Breast epithelium (tissue), 4 donors: ENCODE data around the gene AMPD2. TPM values are rescaled to one million over a fixed set of nuclear protein-coding genes. Genes with fewer than 3 reads are reported as not detected.
"Not testable (repeated sequence)": the region's sequence is repeated elsewhere in the genome, so short reads cannot be mapped to it uniquely, and the experiment has no call there.

Source experiments
- DNase-seq, 2 donors: peaks; one replicate each; pipeline ENCODE4 v3.0.0-alpha.2; 2019; ENCODE audit warnings: low spot score in 2 of 2
- H3K27ac ChIP-seq, 2 donors: fragments of 200-600 bp; sonication (generic) in 1 of 2; one replicate each; pipeline ENCODE4 v1.5.1; 2016 to 2019; ENCODE audit warnings: mild to moderate bottlenecking in 1 of 2
- H3K27me3 ChIP-seq, 2 donors: fragments of 200-600 bp; sonication (generic) in 1 of 2; one replicate each; pipeline versions ENCODE4 v1.5.1 to v1.6.0; 2017 to 2019; ENCODE audit warnings: control low read depth in 1 of 2, mild to moderate bottlenecking in 1 of 2
- H3K36me3 ChIP-seq: fragments of 200-600 bp; one replicate; pipeline ENCODE4 v1.5.1; 2019
- H3K4me1 ChIP-seq, 2 donors: fragments of 200-600 bp; sonication (generic); one replicate each; pipeline ENCODE4 v1.5.1; 2016 to 2019; ENCODE audit warnings: control low read depth in 1 of 2
- H3K4me3 ChIP-seq, 3 donors: fragments of 200-600 bp; sonication (generic); 1 replicate in 2 of 3; 2 replicates in 1 of 3; pipeline ENCODE4 v1.5.1; 2016 to 2019; ENCODE audit warnings: mild to moderate bottlenecking in 3 of 3, moderate library complexity in 2 of 3
- H3K9me3 ChIP-seq, 2 donors: fragments of 200-600 bp; sonication (generic) in 1 of 2; one replicate each; pipeline ENCODE4 v1.5.1; 2016 to 2019; ENCODE audit warnings: control low read depth in 1 of 2
- CTCF ChIP-seq, 3 donors: fragments of 450-650 bp; IDR thresholded peaks; one replicate each; pipeline ENCODE4 v1.5.1; 2016 to 2017; ENCODE audit warnings: antibody characterized with exemption in 3 of 3, mild to moderate bottlenecking in 3 of 3, moderate library complexity in 3 of 3
- POLR2A ChIP-seq: fragments of 450-650 bp; IDR thresholded peaks from one replicate; pipeline ENCODE4 v1.6.1; 2016; ENCODE audit warnings: antibody characterized with exemption, mild to moderate bottlenecking, moderate library complexity
- POLR2AphosphoS5 ChIP-seq, 3 donors: sonication (generic); formaldehyde crosslinking; IDR thresholded peaks; one replicate each; pipeline ENCODE4 v1.6.1; 2017; ENCODE audit warnings: antibody characterized with exemption in 3 of 3
- intact Hi-C: fragments of 100-400 bp; cut with DNase I; formaldehyde crosslinking; loops from one replicate; pipeline ENCODE4 v1.15.1; 2023; ENCODE audit warnings: low total_unique reads
- total RNA-seq, 3 donors: library from RNA; depleted of rRNA; stranded (reverse); fragments of >200 nt; gene quantifications; one replicate each; pipeline ENCODE4 v1.1.0, GENCODE V29; 2016

Gene AMPD2
- total RNA-seq, 3 donors from 2014 or later = 21.3 to 68.2 (median 47.4) TPM

- Histone ChIP-seq H3K27ac (no peak overlapping the region), H3K27me3 (no peaks in the 10 kb centered on the region), H3K36me3 (no peaks in the 10 kb centered on the region), H3K4me1 (no peaks in the 10 kb centered on the region), H3K9me3 (no peaks in the 10 kb centered on the region), H3K4me3 (no peak overlapping the region)
- no peak for TF ChIP-seq CTCF (IDR thresholded peaks at IDR 0.05)
- no peak for TF ChIP-seq POLR2AphosphoS5 (IDR thresholded peaks at IDR 0.05)
- TF ChIP-seq POLR2A = no peak
- intact Hi-C loops = no loop called here
- DNase-seq = no peak
Measured at GRCh38 chr1:109661391-109661790, 41.8 kb downstream of the AMPD2 start.

GRCh38 chr1:109664671-109665070, 45.0 kb downstream of the AMPD2 start:
- no peaks in the 10 kb centered on the region for H3K9me3 ChIP-seq
- no peak overlapping the region for H3K4me3 ChIP-seq
- intact Hi-C loops = no loop called here
- no peaks in the 10 kb centered on the region for H3K4me1 ChIP-seq
- no peak for TF ChIP-seq POLR2A
- no peak for TF ChIP-seq CTCF (IDR thresholded peaks at IDR 0.05)
- no peak for TF ChIP-seq POLR2AphosphoS5 (IDR thresholded peaks at IDR 0.05)
- no peak overlapping the region for H3K27ac ChIP-seq
- DNase-seq = no peak
- no peaks in the 10 kb centered on the region for H3K27me3 ChIP-seq
- no peaks in the 10 kb centered on the region for H3K36me3 ChIP-seq

- no peak for TF ChIP-seq CTCF (IDR thresholded peaks at IDR 0.05)
- no peak for TF ChIP-seq POLR2A
- no peak for TF ChIP-seq POLR2AphosphoS5 (IDR thresholded peaks at IDR 0.05)
- no peaks in the 10 kb centered on the region for H3K9me3 ChIP-seq
- H3K36me3 ChIP-seq = no peaks in the 10 kb centered on the region
- intact Hi-C loops = no loop called here
- DNase-seq = peak; percentile 85 to 91
- no peaks in the 10 kb centered on the region for H3K4me1 ChIP-seq
- H3K27ac ChIP-seq = peak within 1 kb of the TSS; percentile 13 to 22
- no peaks in the 10 kb centered on the region for H3K27me3 ChIP-seq
- H3K4me3 ChIP-seq = peak within 1 kb of the TSS; percentile 50 to 71 (median 63)
Measured at GRCh38 chr1:109667452-109668122, 48.0 kb downstream of the AMPD2 start, which contains the start of gene GSTM2. Gene GSTM2 (plus strand): TSS chr1:109668057. CDS start chr1:109668116, 59 bp downstream.

GRCh38 chr1:109668123-109668775, 48.6 kb downstream of the AMPD2 start:
- no peaks in the 10 kb centered on the region for H3K36me3 ChIP-seq
- H3K27ac ChIP-seq = peak overlapping the region; percentile 13
- TF ChIP-seq POLR2A (no peak), CTCF (IDR thresholded peaks at IDR 0.05) (no peak), POLR2AphosphoS5 (IDR thresholded peaks at IDR 0.05) (no peak)
- intact Hi-C loops = no loop called here
- peak overlapping the region; percentile 50 to 71 (median 63) for H3K4me3 ChIP-seq
- no peaks in the 10 kb centered on the region for H3K27me3 ChIP-seq
- H3K4me1 ChIP-seq = no peaks in the 10 kb centered on the region
- no peaks in the 10 kb centered on the region for H3K9me3 ChIP-seq
- DNase-seq = no peak

- intact Hi-C loops = no loop called here
- H3K27ac ChIP-seq = no peak overlapping the region
- no peak overlapping the region for H3K4me3 ChIP-seq
- TF ChIP-seq POLR2AphosphoS5 (IDR thresholded peaks at IDR 0.05) (no peak), POLR2A (no peak), CTCF (IDR thresholded peaks at IDR 0.05) (no peak)
- H3K4me1 ChIP-seq = no peaks in the 10 kb centered on the region
- H3K9me3 ChIP-seq = no peaks in the 10 kb centered on the region
- H3K36me3 ChIP-seq = no peaks in the 10 kb centered on the region
- no peak for DNase-seq
- no peaks in the 10 kb centered on the region for H3K27me3 ChIP-seq
Measured at GRCh38 chr1:109669246-109669948, 49.8 kb downstream of the AMPD2 start.

DNA sequence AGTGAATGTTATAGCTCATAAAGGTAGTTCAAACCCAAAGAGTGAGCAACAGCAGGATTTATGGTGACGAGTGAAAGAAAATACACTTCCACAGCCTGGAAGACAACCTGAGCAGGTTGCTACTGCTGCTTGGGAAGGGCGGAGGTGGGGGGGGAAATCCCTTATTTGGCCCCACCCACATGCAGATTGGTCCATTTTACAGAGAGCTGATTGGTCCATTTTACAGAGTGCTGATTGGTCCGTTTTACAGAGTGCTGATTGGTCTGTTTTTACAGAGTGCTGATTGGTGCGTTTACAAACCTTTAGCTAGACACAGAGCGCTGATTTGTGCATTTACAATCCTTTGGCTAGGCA, 50.3 kb downstream of the AMPD2 start:
- H3K27me3 ChIP-seq, intact Hi-C loops, DNase-seq, H3K27ac ChIP-seq, H3K36me3 ChIP-seq, H3K4me3 ChIP-seq, H3K4me1 ChIP-seq, H3K9me3 ChIP-seq: not testable (repeated sequence)
